ENCODE measurements around the gene PLA2G2F.
A peak's percentile ranks its signal among the peaks of the same experiment; 100 is the strongest.

Gene PLA2G2F

GRCh38 chr1:20167126-20167525, 28.0 kb downstream of the PLA2G2F start:
- no peak overlapping the region for H3K4me3 ChIP-seq (ENCODE audit: low read depth, low read length)

GRCh38 chr1:20168564-20169491, 29.7 kb downstream of the PLA2G2F start:
- H3K4me3 ChIP-seq (ENCODE audit: low read depth, low read length) = no peak overlapping the region

GRCh38 chr1:20169932-20170331, 30.8 kb downstream of the PLA2G2F start:
- H3K4me3 ChIP-seq (ENCODE audit: low read depth, low read length) = no peak overlapping the region

GRCh38 chr1:20172033-20172590, 33.0 kb downstream of the PLA2G2F start:
- no peak overlapping the region for H3K4me3 ChIP-seq (ENCODE audit: low read depth, low read length)

GRCh38 chr1:20174937-20175666, 36.0 kb downstream of the PLA2G2F start:
- no peak overlapping the region for H3K4me3 ChIP-seq (ENCODE audit: low read depth, low read length)

- no peak overlapping the region for H3K4me3 ChIP-seq (ENCODE audit: low read depth, low read length)
Observed at GRCh38 chr1:20178634-20179370, 39.7 kb downstream of the PLA2G2F start.

GRCh38 chr1:20179371-20180128, 40.4 kb downstream of the PLA2G2F start:
- no peak overlapping the region for H3K4me3 ChIP-seq (ENCODE audit: low read depth, low read length)

- no peak overlapping the region for H3K4me3 ChIP-seq (ENCODE audit: low read depth, low read length)
Observed at GRCh38 chr1:20180129-20180843, 41.2 kb downstream of the PLA2G2F start.

GRCh38 chr1:20180844-20181207, 41.7 kb downstream of the PLA2G2F start:
- no peak overlapping the region for H3K4me3 ChIP-seq (ENCODE audit: low read depth, low read length)

- H3K4me3 ChIP-seq (ENCODE audit: low read depth, low read length) = no peak overlapping the region
Observed at GRCh38 chr1:20182415-20182814, 43.3 kb downstream of the PLA2G2F start.

- no peak overlapping the region for H3K4me3 ChIP-seq (ENCODE audit: low read depth, low read length)
Observed at GRCh38 chr1:20183035-20183434, 43.9 kb downstream of the PLA2G2F start.

GRCh38 chr1:20183616-20184271, 44.6 kb downstream of the PLA2G2F start:
- no peak overlapping the region for H3K4me3 ChIP-seq (ENCODE audit: low read depth, low read length)

- H3K4me3 ChIP-seq (ENCODE audit: low read depth, low read length) = no peak overlapping the region
Observed at GRCh38 chr1:20184481-20184900, 45.4 kb downstream of the PLA2G2F start.

GRCh38 chr1:20184997-20185833, 46.1 kb downstream of the PLA2G2F start:
- peak overlapping the region; percentile 4 for H3K4me3 ChIP-seq (ENCODE audit: low read depth, low read length)

- peak within 1 kb of the TSS; percentile 61 for H3K4me3 ChIP-seq (ENCODE audit: low read depth, low read length)
Observed at GRCh38 chr1:20185834-20186782, 47.0 kb downstream of the PLA2G2F start, which contains the start of the genes PLA2G2C and UBXN10. Gene PLA2G2C (minus strand): TSS chr1:20186518. CDS start chr1:20177363, 9,155 bp downstream. Gene UBXN10 (plus strand): TSS chr1:20186096. CDS start chr1:20190562, 4,466 bp downstream.

GRCh38 chr1:20187103-20187812, 48.1 kb downstream of the PLA2G2F start:
- H3K4me3 ChIP-seq (ENCODE audit: low read depth, low read length) = no peak overlapping the region

All from iPS-11a (cell line).